Loucy (cell line): Measurements from ENCODE around the gene ZBTB20.

Experiments
- CTCF ChIP-seq: fragments of 200-600 bp; sonication (generic); conservative IDR thresholded peaks from 2 replicates; pipeline ENCODE4 v1.5.1; 2014; ENCODE audit warnings: mild to moderate bottlenecking, antibody characterized with exemption, low read length
- EZH2phosphoT487 ChIP-seq: fragments of 200-600 bp; IDR thresholded peaks from 2 replicates; pipeline ENCODE4 v1.6.1; 2018; ENCODE audit warnings: antibody characterized with exemption, mild to moderate bottlenecking, moderate library complexity, borderline replicate concordance

GRCh38 chr3:114673481-114673880, 473.6 kb downstream of the ZBTB20 start:
- TF ChIP-seq CTCF (no peak), EZH2phosphoT487 (no peak)
